HG03354 (cell line): ENCODE data around the gene ANKIB1.
"Not testable (repeated sequence)": the region's sequence is repeated elsewhere in the genome, so short reads cannot be mapped to it uniquely, and the experiment has no call there.

Experiments used
- ATAC-seq: cut with Tn5 transposase; IDR thresholded peaks from one replicate; pipeline ENCODE4 v1.9.1; 2021; ENCODE audit warnings: mild to moderate bottlenecking; ENCODE audit not compliant: unreplicated experiment, poor library complexity, severe bottlenecking

The ANKIB1 gene, protein sequence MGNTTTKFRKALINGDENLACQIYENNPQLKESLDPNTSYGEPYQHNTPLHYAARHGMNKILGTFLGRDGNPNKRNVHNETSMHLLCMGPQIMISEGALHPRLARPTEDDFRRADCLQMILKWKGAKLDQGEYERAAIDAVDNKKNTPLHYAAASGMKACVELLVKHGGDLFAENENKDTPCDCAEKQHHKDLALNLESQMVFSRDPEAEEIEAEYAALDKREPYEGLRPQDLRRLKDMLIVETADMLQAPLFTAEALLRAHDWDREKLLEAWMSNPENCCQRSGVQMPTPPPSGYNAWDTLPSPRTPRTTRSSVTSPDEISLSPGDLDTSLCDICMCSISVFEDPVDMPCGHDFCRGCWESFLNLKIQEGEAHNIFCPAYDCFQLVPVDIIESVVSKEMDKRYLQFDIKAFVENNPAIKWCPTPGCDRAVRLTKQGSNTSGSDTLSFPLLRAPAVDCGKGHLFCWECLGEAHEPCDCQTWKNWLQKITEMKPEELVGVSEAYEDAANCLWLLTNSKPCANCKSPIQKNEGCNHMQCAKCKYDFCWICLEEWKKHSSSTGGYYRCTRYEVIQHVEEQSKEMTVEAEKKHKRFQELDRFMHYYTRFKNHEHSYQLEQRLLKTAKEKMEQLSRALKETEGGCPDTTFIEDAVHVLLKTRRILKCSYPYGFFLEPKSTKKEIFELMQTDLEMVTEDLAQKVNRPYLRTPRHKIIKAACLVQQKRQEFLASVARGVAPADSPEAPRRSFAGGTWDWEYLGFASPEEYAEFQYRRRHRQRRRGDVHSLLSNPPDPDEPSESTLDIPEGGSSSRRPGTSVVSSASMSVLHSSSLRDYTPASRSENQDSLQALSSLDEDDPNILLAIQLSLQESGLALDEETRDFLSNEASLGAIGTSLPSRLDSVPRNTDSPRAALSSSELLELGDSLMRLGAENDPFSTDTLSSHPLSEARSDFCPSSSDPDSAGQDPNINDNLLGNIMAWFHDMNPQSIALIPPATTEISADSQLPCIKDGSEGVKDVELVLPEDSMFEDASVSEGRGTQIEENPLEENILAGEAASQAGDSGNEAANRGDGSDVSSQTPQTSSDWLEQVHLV

GRCh38 chr7:92245487-92246359, at the start of gene ANKIB1, which contains the start of gene KRIT1:
Gene ANKIB1 (plus strand): TSS chr7:92245974. CDS start chr7:92294979, 49,005 bp downstream.
Gene KRIT1 (minus strand): TSS chr7:92245914. CDS start chr7:92242135, 3,779 bp downstream.
- ATAC-seq, result peak; percentile 83

GRCh38 chr7:92200791-92201190, 45.0 kb upstream of the ANKIB1 start:
- no peak for ATAC-seq

DNA sequence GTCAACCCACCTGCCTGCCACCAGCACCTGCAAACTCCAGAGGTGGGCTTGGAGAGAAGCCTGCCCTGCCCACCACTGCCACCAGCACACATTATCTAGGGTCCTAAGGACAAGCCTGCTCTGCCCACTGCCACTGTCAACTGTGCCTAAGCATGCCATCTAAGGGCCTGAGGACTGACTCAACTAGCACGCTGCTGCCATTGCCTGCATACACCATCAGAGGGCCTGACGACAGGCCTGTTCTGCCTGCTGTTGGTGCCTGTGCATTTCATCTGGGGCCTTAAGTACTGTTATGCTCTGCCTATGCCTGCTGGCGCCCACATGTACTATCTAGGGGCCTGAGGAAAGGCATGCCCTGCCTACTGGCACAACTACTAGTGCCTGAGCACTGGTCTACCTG, 39.8 kb upstream of the ANKIB1 start:
- no peak for ATAC-seq

DNA sequence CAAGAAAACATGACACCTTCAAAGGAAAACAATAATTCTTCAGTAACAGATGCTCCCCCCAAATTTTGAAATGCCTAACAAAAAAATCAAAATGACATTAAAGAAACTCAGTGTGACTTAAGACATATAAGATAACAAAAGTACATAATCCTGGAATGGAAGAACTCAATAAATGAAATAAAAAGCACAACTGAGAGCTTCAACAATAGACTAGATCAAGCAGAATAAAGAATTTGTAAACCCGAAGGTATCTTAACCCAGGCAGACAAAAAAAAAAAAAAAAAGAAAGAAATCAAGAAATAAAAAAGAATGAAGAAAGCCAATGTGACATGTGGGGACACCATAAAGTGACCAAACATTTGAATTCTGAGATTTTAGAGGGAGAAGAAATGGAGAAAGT, 39.1 kb upstream of the ANKIB1 start:
- no peak for ATAC-seq

- no peak for ATAC-seq
Measured at GRCh38 chr7:92221766-92222165, 24.0 kb upstream of the ANKIB1 start.

DNA sequence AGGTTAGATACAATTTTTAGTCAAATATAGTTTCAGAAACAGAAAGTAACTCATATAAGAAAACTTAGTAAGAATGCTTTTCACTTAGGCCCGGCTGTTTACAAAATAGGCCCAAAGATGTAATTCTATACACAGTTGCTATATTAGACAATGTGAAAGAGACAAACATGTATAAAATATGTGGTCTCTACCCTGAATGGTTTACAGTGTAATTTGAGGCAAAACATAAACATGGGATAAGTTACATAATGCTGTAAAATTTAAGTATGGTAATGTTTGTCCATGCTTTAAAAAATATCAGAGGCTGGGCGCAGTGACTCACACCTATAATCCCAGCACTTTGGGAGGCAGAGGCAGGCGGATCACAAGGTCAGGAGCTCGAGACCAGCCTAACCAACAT, 18.8 kb upstream of the ANKIB1 start:
- ATAC-seq, result no peak

DNA sequence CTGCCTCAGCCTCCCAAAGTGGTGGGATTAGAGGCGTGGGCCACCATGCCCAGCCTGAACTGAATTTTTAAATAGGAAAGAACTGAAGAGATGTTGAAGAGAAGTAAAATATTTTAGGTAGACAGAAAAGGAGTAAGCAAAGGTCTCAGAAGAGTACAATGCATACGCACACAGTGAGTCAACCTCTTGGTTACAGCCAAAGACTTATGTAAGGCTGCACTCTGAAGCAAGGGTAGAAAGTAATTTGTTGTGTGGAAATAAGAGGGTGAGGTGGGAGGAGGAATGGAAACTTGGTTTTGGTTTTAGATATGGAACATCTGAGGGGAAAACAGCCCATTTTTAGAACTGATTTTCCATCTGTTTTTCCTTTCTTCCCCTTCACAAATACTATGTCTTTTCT, 17.7 kb upstream of the ANKIB1 start:
- ATAC-seq, result no peak

DNA sequence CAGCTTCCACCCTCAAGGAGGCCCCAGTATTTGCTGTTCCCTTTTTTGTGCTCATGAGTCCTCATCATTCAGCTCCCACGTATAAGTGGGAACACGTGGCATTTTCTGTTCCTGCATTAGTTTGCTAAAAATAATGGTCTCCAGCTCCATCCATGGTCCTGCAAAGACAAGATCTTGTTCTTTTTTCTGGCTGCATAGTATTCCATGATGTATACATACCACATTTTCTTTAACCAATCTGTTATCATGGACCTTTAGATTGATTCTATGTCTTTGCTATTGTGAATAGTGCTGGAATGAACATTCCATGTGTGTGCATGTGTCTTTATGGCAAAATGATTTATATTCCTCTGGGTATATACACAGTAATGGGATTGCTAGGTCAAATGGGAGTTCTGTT, 17.0 kb upstream of the ANKIB1 start:
- ATAC-seq, result no peak

GRCh38 chr7:92230547-92230946, 15.2 kb upstream of the ANKIB1 start:
- ATAC-seq, result no peak

- ATAC-seq, result no peak
Measured at GRCh38 chr7:92242972-92243371, 2.8 kb upstream of the ANKIB1 start.

DNA sequence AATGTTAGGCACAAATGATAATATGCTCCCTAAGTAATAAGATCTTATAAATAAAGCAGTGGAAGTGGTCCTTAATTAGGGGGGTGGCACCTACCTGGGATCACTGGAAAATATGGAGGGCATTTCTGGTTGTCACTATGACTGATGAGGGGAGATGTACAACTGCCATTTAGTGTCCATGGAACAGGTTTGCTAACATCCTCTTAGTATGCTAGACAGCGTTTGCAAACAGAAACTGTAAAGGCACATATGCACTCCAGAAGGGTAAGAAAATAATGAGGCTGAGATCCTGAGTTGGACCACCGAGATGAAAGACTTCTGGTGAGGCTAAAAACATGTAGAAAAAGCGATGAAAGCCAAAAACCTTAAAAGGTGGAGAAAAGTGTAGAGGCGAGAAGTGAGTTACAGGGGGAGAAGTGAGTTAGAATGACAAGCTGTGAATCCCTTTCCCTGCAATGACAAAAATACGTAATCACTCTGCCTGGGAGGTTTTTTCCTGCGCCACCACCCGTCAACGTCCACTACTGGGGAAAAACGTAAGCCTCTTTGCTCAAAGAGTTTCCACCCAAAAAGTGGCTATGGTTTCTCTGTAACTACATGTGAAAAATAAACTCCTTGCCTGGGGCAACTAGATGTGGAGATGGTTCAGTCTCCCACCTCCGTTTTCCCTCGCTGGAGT, 827 bp upstream of the ANKIB1 start:
- ATAC-seq, result peak; percentile 1

- ATAC-seq, result peak; percentile 44
Measured at GRCh38 chr7:92246360-92247101, 757 bp downstream of the ANKIB1 start.

- no peak for ATAC-seq
Measured at GRCh38 chr7:92250603-92251002, 4.8 kb downstream of the ANKIB1 start.

DNA sequence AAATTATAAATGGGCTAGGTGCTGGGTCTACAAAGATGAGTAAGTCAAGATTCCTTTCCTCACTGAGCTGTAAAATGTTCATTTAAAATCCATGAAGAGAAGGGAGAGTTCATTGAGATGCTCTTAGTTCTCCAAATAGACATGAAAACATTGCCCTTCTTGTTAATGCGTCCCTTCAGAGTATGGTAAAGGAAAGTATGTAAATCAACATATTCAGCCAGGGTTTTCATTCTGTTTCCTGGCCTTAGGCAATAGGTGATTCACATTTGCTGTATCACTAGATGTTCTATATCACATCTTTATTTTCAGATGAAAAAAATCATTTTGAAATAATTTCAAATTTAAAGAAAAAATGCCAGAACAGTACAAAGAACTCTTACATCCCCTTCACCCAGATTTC, 5.4 kb downstream of the ANKIB1 start:
- ATAC-seq, result no peak

DNA sequence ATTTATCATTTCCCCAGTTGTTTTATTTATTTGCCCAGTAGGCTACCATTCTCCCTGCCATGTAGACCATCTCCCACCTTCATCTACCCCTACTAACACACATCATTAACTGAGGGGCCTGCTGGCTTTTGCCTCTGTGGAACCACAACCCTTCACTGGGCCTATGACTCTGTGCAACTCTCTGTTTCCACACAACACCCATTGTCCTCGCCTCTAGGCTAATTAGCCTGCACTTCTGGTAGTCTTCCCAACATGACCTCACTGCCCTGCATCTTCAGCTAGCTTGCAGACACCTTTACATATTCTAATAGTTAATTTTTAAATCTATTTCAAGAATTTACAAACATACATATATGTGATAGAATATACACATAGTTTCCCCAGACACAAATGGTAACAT, 7.5 kb downstream of the ANKIB1 start:
- no peak for ATAC-seq

DNA sequence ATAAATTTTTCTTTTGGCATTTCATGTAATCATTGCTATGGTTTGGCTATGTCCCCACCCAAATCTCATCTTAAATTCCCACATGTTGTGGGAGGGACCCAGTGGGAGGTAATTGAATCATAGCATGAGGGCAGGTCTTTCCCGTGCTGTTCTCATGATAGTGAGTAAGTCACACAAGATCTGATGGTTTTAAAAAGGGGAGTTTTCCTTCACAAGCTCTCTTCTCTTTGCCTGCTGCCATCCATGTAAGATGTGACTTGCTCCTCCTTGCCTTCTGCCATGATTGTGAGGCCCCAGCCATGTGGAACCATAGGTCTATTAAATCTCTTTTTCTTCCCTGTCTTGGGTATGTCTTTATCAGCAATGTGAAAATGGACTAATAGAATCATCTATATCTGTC, 9.0 kb downstream of the ANKIB1 start:
- ATAC-seq, result not testable (repeated sequence)

DNA sequence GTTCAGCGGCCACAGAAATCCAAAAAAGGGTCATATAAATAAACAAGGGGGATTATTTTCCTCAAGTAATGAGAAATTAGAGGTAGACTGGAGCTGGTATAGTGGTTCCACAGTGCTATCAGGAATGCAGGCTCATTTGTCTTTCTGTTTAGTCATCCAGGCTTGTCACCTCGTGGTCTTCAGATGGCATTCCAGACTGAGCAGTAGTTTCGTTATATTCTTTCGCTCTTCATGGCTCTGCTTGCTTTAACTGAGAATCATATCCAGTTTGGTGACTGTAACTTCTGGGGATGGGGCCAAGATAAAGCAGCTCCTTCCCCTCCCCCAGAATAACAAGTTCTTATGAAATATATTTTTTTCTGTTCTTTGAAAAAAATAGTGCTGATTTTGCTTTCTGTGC, 9.5 kb downstream of the ANKIB1 start:
- ATAC-seq, result no peak

DNA sequence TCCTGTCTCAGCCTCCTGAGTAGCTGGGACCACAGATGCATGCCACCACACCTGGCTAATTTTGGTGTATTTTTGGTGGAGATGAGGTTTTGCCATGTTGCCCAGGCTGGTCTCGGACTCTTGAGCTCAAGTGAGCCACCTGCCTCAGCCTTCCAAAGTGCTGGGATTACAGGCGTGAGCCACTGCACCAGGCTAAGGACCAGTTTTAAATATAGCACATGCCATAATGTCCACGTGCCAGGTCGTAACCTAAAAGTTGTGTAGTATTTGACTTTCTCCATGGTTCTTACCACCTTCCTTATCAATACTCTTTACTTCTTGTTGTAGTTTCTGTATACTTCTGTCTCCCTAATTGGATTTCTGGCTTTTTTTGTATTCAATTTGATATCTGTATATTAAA, 13.3 kb downstream of the ANKIB1 start:
- no peak for ATAC-seq
